NOMO-1 treated with dmso at 0.1 percent for 144 hours (cell line): ENCODE data around the gene NOS1.
"Not testable (repeated sequence)": the region's sequence is repeated elsewhere in the genome, so short reads cannot be mapped to it uniquely, and the experiment has no call there.

Experiments
- DNase-seq: peaks from one replicate; lab custom pipeline; 2025; ENCODE audit not compliant: unreplicated experiment; lab: John Stamatoyannopoulos, UW

The NOS1 gene

DNA sequence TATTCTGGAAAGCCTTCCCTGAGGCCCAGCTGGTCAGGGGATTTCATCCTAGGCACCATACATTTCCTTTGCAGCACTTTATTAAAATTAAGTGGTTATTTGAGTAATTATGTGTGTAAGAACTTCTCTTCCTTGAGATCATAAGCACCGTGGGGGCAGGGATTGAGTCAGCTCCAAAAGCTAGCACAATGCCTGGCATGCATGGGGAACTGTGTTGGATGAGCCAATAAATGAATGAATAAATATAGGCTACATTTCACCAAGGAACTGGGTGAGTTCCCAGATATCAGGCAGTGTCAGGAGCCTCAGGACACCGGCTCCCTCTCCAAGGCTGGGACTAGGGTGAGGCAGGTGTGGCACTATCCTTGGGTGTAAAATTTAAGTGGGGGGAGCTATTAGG, 88.3 kb downstream of the NOS1 start:
- no peak for DNase-seq

DNA sequence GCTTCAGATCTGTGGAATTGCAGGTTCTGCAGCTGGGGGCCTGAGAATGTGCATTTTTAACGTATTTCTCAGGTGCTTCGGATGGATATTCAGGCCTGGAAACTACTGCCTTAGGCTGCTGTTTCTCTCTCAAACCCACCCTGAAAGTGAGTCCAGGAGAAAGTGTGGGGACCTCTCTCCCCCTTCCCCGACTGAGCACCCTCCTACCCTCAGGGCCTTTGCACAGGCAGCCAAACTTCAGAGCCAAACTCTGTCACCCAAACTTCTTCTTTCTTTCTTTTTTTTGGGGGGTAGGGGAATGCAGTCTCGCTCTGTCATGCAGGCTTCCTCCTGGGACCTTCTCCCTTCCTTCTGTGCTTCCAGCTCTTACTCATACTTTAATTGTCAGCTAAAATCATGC, 88.7 kb downstream of the NOS1 start:
- no peak for DNase-seq

DNA sequence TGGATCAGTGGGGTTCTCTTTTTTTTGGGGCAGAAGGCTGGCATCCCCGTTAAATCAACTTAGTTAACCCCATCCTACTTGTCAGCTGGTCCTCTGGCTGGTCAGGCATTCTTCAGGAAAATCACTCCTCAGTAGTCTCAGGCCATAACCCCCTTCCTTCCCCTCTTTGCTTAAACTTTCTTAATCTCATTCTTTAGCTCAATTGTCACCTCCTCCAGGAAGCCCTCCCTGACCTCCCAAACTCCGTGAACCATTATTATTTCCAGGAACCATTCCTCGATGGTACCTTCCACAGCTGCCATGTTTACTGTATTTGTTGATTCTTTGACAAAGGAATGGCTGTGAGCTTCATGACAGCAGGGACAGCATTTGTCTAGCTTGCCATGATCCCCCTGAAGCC, 98.7 kb downstream of the NOS1 start:
- no peak for DNase-seq

DNA sequence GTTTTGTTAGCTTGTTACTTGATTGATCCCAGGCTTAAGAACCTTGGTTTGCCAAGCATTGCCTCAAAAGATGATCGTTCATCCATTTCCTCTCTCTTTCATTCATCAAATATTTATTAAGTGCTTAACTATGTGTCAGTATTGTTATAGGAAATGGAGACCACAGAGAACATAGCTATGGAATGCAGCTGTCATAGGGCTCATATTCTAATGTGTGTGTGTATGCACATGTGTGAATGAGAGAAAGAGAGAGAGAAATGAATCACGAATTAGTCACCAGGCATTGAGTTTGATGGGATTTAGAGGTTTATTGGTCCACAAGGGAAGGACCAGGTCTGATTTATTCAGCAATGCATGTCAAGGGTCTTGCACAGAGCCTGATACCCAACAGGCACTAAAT, 100.2 kb downstream of the NOS1 start:
- DNase-seq: no peak

DNA sequence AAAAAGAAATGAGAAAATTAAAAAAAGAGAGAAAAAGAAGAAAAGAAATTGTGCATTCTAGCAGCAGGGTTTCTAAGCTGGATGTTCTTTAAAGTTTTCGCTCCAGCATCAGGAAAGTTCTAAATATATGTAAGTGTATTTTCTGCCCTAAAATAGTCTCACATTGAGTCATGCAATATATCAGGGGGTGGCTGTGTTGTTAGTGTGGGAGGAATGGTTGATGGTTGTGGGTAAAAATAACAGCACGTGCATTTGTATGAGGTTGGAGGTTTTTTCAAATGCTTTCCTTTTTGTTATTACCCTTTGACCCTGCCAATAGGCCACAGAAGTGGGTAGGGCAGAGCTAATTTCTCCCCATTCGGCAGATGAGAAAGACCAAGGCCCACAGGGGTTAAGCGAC, 106.0 kb downstream of the NOS1 start:
- no peak for DNase-seq

DNA sequence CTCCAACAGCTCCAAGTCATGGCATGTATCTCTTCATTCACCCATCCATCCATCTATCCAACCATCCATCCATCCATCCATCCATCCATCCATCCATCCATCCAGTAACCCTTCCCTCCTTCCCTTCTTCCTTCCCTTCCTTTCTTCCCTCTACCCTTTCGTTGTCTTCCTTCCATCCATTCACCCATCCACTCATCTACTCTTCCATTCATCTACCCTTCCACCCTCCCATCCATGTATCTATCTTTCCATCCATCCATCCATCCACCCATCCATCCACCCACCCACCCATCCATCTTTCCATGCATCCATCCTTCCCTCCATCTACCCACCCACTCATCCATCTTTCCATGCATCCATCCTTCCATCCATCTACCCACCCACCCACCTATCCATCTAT, 117.9 kb downstream of the NOS1 start:
- no peak for DNase-seq

DNA sequence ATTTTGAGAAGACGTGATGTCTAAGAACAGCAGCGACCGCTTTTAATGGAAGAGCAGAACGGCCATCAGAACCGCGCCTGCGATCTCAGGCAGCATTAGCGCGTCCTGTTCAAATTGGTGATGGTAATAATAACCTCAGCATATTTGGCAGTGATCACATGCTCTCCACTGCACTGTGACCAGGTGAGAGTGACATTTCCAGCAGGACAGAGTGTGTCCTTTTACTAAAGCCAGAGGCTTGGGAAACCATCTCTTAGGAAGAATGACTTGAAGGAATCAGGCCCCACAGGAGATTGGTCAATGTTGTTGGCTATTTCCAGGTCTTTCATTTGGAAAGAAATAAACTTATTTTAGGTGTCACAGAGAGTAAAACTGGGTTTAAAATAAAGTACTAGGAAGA, 119.7 kb downstream of the NOS1 start:
- DNase-seq: no peak

DNA sequence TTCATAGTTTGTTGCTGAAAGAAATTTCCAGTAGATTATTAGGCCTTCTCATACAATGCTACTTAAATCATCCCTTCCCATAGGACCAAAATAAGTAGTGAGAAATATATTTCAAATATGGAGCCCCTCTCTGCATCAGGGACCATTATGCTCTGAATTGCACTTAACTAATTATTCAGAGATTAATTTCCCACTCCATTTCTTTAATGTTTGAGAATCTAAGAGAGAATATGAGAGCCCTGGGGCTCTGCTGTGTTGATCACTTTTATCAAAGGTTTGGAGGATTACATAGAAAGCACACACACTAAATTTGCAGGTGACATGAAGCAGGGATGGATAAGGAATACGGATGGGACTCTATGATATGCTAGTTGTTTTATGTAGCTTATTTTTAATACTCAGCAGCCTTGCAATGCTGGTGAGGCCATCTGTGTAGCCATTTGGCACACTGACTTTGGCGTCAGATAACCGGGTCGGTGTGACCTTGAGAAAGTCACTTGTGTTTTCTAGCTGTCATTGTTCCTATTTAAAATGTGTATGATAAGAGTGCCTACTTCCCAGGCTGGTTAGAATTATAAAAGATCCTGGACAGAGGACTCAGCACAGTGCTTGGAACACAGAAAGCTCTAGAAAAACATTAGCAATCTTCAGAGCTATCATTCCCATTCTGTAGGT, 121.2 kb downstream of the NOS1 start:
- no peak for DNase-seq

DNA sequence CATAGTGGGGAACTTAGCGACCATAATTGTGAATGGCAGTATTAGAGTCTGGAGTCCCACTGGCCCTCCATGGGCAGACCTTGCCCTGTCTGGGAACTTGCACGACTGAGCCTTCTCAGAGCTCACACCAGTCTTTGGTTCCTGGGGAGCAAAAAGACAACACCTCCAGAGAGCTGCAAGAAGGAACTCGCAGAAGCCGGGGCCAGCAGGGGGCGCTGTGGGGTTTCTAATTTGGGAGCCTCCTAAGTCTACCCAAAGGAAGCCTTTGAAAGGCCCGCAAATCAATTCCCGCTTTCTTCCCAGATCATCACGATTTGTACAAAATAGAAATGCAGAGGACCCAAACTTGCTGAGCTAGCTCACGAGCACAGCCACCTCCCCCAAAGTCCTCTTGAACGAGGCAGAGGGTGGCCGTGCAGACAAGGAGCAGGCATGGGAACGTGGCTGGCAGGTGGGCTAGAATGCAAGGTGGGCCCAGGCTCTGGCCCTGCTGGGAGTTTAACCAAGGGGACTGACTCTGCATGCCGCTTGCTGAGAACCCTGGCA, 124.9 kb downstream of the NOS1 start:
- DNase-seq: peak; percentile 24

DNA sequence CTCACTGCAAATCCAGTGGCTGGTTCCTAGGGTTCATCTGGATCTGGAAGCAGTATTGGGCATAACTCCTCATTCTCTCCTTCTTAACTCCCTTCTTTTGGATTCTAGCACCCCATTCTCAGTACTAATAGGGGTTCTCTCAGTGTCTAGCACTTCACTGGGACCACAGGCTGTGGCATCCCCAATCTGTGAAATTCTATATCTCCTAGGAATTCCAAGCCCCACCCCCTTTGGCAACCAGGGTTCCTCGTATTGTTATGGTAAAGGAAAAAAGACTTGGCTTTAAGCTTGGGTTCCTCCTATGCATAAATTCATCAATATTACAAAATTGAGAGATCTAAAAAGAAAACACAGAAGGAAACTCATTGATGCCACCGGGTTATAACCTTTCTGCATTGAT, 126.2 kb downstream of the NOS1 start:
- DNase-seq: no peak

DNA sequence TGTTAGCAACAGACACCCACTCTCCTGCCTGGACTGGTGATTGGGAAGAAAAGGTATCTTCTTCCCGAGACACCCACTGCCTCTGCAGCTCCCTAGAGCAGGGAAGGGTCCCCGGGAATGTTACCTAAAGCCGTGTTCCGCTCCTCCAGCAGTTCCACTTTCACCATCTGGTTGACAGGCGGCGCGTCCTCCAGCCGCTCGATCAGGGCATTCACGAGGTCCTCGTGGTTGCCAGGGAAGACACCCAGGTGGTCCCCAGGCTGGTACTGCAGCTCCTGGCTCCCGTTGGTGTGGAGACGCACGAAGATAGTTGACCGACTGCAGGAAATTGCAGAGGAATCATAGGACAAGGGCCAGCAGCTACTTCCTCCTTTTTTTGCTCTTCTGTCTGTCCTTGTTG, 127.0 kb downstream of the NOS1 start:
- DNase-seq: no peak

DNA sequence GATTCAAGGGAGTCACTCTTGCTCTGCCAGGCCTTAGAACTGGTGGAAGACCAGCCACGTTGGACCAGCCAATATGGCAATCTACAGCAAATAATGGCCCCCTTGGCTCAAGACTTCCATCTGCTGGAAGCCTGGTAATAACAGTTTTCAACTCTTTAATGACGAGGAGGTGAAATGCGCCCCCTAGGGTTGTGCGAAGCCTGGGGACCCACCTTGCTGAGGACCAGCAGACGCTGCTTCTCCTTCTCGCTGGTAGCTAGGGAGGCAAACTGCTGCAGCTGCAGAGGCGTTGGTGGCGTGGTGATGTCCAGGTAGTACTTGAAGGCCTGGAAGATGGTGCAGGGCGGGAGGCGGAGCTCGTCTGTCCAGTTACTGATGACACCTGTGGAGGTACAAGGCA, 129.7 kb downstream of the NOS1 start:
- no peak for DNase-seq

DNA sequence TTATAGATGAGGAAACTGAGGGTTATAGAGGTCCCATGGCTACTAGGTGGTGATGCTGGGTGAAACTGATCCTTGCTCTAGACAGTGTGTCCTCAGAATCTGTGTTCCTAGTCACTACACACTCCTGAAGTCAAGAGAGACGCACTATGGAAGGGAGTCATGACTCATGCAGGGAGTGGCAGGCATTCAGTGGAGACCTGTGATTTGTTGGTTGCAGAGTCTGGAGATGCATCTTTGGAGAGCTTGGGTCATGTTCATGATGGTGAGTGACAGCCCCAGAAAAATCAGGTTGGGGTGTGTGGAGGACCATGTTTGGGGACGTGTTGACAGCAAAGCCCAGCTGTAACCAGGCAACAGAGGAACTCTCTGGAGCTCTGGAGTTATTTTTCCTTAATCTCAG, 133.2 kb downstream of the NOS1 start:
- DNase-seq: no peak

DNA sequence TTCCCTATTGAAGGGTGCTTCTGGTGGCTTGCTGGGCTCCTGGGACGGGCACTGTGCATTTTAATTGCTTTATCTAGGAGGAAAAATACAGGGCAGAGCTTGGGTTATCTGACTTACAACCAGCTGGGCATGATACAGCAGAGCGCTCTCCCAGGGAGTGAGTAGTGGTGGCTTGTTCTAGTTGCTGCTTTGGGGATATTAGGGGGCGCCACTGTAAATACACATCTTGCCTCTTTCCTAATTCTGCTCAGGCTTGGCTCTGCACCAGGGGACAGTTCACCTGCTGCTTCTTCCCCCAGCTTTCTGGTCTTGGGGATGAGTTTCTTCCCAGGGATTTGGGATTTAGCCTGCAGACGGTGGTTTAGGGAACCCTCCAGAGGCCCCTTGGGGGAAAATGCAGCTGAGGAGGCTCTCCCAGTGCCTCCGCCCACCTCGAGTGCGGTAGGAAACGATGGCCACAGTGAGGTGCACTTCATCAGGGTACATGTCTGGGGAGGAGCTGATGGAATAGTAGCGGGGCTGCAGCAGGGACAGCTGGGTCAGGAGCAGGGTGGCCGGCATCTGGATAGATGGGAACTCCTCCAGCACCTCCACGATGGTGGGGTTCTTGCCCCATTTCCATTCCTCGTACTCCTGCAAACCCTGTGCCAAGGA, 134.3 kb downstream of the NOS1 start:
- DNase-seq: no peak

DNA sequence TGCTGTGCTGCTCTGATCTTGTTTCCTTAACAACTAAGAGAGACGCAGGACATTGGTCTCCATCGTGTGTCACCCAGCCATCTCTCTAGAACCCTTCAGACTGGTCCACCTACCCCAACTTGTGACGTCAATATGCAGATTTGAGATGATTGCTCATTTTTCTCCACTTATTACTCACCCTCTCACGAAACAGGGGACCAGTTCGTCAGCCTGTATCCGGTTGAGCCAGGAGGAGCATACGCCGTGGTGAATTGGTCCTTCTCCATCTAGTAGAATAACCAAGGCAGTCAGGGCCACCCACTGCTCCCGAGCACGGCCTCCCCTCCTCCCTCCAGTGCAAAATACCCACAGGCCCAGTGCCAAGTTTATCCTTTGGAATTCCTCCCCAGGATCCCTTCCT, 134.9 kb downstream of the NOS1 start:
- no peak for DNase-seq

DNA sequence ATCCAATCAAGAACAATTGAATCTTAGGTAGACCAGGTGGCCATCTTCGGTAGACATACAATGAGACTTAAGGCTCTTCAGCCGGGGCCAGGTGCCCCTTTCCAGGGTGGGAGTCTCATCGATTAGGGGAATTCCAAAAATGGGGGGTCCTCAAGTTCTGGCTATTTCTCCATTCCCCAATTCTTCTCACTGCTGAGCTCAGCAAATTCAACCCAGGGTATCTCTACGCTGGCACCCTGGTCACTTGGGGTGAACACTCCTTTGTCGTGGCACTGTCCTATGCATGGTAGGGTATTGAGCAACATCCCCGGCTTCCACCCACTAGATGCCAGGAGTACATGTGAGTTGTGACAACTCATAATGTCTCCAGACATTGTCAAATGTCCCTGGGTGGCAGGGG, 136.2 kb downstream of the NOS1 start:
- DNase-seq: no peak

DNA sequence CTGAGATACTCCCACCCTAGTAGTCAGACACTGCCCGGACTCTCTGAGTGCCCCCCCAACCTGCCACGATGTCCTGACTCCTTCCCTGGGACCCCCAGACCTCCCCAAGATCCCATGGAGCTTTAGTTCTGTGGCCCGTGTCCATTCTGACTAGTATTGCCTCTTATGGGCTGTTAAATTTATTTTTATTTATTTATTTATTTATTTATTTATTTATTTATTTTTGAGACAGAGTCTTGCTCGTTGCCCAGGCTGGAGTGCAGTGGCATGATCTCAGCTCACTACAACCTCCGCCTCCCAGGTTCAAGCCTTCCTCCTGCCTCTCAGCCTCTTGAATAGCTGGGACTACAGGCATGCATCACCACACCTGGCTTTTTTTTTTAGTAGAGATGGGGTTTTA, 140.5 kb downstream of the NOS1 start:
- DNase-seq: not testable (repeated sequence)

DNA sequence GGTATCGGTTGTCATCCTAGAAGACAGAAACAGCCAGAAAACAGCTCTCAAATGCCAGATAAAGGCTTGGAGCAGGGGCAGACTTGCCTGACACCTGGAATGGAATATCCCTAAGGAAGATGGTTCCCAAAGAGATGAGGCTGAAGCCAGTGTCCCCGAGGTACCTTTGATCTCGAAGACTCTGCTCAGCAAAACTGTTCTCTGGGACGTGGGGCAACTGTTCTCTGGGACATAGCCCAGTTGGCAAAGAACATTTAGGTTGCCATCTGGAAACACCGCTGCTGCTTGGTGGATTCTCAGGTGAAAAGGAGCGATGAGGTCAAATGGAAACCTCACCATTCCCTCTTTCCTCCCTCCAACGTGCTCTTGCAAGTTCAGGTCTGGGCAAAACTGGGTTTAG, 143.3 kb downstream of the NOS1 start:
- DNase-seq: no peak

DNA sequence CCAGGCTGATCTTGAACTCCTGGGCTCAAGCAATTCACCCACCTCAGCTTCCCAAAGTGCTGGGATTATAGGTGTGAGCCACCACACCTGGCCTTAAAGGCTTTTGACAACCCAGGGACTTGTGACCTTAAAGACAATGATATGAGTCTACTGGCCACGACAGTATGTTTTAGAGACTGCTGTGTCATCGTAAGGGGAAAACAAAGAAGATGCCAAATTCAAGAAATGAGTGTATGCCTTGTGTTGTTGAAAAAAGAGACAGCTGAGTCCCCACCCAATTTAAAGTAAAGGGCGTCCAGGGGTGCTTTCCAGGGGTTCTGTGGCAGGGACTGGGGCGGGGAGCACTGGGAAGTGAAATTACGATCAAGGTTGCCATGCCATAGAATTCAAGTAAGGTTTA, 144.7 kb downstream of the NOS1 start:
- no peak for DNase-seq

DNA sequence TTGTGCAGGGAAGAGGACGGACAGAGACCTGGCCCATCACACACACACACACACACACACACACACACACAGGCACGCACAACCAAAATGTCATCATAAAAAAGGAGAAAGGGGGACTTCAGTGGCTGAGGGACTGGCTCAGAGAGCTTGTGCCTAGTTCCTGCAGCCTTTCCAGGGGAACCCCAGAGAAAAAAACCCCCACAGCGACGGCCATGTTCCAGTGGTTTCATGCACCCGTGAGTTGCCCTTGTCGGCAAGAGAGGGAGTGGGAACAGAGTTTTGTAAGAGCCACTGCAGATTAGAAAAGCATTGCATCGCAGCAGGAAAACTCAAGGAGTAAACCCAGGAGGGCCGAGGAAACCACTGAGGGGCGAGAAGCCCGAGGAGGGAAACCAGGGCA, 146.6 kb downstream of the NOS1 start:
- no peak for DNase-seq

DNA sequence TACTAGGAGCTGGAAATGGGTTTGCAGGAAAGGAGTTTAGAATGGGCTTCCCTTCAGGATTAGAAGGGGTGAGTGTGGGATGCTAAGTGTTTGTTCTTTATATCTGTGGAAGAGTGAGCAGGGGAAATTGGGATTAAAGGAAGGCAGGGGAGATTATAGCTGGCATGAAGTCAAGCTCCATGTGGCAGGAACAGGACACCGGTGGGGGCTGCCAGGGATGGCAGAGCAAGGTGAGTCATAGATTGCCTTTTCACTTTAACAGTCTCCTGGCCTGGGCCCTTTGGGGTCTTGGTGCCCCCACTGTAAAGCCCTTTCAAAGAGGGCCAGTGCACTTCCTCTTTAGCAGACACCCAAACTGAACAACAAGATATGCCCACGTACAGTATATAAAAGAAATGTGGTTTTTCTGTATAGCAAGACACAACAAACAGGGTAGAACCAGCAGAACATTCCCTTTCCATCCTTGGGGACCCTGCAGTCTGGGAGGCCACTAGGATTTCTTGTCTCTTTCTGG, 148.1 kb downstream of the NOS1 start:
- DNase-seq: no peak

DNA sequence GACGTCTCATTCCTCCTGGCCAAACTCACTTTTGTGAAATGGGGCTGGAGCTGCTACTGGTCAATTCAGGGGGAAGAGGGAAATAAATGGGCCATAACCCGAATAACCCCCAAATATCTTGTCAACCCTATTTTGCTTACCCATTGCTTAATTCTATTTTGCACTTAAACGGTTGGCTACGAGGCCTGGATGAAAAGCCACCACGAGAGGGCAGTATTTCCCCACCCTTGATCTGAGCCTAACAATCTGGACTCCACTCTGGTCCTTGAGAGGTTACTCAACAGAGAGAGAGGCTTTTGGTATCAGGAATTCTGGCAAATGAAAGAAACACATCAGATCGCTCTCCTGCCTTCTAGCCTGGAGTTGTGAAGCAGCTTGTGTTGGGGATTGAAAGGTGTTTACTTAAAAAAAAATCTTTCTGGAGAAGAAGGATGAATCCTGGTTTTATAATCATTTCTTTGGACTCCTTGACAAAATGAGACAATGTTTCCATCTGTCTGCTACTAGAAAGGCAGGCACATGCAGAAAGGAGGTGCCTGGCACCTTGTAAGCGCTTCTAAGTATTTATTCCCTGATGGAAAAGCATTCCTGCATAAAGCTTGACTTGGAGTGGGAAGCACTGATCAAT, 148.7 kb downstream of the NOS1 start:
- DNase-seq: peak; percentile 65
